DND-41 (cell line): ENCODE data around the gene DOCK6.

ENCODE experiments used
- EZH2 ChIP-seq: IDR thresholded peaks from 3 replicates; pipeline ENCODE4 v1.6.1; 2012; ENCODE audit warnings: borderline replicate concordance, low read depth, mild to moderate bottlenecking, moderate library complexity, low read length, inconsistent platforms; ENCODE audit not compliant: severe bottlenecking
- TF ChIP-seq, protein P1 (sequence below): IDR thresholded peaks from 2 replicates; pipeline ENCODE4 v1.5.1; 2012; ENCODE audit warnings: borderline replicate concordance, low read length, moderate library complexity, mild to moderate bottlenecking; ENCODE audit not compliant: poor library complexity, severe bottlenecking; ENCODE audit errors: extremely low read depth

DNA sequence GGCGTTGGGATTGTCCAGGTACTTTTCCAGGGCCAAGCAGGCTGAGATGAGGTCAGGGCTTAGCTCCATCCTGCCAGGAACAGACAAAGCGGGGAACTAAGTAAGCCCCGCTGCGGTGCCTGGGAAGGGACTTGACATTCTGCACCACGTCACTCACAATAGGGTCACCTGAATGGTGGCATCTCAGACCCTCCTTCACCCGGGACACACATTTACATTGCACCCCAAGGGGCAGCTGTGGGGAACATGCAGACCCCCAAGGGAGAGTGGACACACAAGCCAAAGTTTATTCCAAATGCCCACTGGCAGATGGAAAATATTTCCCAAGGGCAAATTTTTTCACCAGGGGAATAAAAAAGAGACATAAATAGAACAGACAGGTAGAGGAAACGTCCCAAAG, 86.4 kb downstream of the DOCK6 start:
- TF ChIP-seq, protein P1, sequence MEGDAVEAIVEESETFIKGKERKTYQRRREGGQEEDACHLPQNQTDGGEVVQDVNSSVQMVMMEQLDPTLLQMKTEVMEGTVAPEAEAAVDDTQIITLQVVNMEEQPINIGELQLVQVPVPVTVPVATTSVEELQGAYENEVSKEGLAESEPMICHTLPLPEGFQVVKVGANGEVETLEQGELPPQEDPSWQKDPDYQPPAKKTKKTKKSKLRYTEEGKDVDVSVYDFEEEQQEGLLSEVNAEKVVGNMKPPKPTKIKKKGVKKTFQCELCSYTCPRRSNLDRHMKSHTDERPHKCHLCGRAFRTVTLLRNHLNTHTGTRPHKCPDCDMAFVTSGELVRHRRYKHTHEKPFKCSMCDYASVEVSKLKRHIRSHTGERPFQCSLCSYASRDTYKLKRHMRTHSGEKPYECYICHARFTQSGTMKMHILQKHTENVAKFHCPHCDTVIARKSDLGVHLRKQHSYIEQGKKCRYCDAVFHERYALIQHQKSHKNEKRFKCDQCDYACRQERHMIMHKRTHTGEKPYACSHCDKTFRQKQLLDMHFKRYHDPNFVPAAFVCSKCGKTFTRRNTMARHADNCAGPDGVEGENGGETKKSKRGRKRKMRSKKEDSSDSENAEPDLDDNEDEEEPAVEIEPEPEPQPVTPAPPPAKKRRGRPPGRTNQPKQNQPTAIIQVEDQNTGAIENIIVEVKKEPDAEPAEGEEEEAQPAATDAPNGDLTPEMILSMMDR = no peak
- TF ChIP-seq EZH2 = no peak
